Putamen (tissue), 1 donor: ENCODE results near the gene SLC24A3.

Experiments used
- DNase-seq: peaks from one replicate; pipeline ENCODE4 v3.0.0-alpha.2; 2016; ENCODE audit warnings: low spot score

The SLC24A3 gene

GRCh38 chr20:19302714-19303113 lies 90.3 kb downstream of the SLC24A3 start:
- no peak for DNase-seq

DNA sequence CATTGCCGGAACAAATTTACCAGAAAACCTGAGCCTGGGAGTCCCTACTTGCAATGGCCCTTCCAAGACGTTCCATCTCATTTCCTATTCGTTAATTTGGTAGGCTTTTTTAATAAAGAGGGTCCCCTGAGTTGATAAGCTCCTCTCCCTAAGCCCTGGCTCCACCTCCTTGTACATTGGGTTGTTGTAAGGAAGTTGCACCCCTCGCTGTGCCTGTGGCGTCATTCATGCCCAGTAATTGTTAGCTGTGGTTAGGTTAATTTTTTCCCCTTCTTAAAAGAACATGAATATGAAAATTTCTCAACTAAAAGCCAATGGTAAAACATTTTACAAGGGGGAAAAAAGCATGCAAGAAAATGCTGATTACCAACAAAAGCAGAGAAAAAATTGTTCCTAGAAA lies 91.9 kb downstream of the SLC24A3 start:
- no peak for DNase-seq

DNA sequence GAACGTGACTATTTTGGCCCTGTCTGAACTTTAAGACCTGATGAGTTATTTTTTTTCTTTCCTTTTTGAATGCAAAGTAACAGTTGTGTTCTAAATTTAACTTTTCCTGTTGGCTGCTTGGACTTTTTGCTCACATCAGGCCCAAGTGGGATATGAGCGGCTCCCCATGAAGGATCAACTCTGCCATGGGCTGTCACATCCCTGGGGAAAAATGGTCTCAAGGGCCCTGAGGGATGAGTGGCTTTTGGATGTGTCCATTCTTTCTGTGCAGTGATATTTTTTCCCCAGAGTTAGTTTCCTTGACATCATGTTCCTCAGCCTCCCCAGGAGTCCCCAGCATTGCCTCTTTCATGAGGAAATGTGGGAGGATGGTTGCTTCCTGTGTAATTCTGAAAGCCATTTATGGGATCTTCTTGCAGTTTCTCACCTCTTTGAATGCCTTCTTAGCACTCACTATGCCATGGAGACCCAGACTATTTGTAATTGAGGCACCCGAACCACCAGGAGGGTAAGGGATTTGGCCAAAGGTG lies 92.5 kb downstream of the SLC24A3 start:
- peak; percentile 7 for DNase-seq

- no peak for DNase-seq
These were observed 95.7 kb downstream of the SLC24A3 start for GRCh38 chr20:19308146-19308545.

DNA sequence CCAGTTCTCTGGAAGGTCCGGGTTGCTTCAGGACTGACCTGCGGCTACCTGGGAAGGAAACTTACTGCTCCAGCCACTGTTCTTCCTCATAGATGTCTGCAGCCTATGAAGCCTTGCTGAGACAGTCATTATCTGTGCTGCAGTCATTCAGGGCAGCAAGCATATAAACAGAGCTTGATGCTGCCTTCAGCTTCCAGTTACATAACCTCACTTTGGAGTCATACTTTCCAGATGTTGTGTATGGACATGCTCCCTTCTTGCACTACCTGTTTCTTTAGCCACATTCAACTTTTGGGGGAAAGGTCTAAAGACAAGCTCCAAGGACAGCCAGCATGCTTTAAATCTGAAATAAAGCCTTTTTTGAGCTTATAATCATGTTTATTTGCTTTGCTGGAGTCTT lies 98.1 kb downstream of the SLC24A3 start:
- DNase-seq = no peak

- DNase-seq = no peak
These were observed 101.1 kb downstream of the SLC24A3 start for GRCh38 chr20:19313342-19314069.

- no peak for DNase-seq
These were observed 102.2 kb downstream of the SLC24A3 start for GRCh38 chr20:19314621-19315020.

DNA sequence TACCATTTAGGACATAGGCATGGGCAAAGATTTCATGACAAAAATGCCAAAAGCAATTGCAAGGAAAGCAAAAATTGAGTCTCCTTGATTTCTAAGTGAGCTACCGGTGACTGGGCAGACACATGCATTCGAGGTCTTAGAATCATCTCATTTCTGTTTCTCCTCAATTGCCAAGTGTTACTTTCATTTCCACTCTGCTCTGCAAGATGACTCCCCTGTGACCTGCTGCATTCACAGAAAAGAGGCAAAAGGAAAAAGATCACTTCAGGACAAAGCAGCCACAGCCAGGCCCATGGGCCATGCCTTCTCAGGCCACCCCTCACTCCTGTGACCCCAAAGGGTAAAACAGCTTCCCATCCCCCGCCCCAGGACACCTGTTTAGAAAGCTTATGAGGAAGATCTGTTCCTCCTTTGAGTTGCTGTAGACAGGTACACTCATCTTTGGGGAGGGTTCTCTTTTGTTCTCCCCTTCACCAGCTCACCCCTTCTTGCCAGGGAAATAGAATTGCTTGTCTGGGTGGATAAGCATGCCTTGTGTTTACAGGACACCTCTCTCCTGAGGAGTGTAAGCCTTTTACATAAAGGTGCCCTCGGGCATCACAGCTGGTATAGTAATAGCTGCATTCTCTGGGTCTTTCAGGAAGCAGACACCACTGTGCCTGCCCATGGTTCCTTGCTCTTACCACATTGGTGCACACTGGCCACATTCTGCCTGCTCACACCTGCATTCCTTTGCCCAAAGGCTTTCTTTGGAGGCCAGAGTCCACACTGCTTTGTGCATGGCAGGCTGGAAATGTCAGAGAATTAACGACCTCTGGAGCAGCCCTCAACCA lies 105.0 kb downstream of the SLC24A3 start:
- DNase-seq = no peak

DNA sequence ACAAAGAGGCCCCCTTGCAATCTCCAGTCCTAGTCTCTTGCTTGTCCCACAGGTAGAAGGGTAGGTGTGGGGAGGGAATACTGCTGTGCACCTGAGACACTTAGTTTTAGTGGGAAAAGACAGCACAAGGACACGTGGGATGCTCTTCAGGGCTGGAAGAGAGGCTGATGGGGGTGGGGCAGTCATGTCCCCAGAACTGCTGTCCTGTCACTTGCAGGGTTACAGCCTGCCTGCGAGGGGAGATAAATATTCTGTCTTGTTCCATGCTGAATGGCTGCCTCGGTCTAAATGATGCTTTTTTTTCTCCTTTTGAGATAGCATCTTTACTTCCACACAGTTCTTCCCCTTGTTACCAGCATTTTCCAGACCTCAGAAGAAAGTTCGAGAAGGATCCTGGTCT lies 106.2 kb downstream of the SLC24A3 start:
- no peak for DNase-seq

DNA sequence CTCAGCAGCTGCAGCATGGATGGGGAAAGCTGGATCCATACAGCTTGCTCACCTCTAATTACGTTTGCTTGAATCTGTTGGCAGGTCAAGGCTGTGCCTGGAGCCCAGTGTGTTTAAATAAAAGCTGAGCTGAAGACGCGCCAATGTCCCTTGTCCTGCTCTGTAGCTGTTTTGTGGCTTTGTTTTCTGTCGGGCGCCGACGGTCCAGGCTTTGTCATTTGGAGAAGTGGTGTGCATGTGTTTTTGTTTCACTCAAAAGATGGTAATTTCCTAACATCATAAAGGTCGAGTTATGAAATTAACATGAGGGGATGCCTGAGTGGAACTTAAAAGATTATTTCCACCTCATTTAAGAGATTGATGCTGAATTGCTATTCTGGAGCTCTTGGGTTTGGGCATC lies 107.6 kb downstream of the SLC24A3 start:
- no peak for DNase-seq

DNA sequence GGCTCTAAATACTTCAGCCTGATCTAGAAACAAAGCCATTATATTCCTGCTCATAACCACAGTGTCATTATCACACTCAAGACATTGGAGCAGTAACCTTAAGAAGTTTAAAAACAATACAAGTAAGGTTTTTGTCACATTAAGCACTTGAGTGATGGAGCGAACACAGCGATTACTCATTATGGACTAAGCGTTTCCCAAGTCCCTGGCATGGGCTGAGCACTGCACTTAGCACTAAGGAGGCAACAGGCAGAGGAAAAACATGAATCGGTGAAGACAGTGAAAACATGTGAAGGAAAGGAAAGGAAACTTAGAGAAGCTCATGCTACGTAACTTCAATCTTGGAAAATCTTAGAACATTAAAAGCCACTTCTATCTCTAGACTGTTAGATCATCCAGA lies 108.7 kb downstream of the SLC24A3 start:
- DNase-seq = no peak

DNA sequence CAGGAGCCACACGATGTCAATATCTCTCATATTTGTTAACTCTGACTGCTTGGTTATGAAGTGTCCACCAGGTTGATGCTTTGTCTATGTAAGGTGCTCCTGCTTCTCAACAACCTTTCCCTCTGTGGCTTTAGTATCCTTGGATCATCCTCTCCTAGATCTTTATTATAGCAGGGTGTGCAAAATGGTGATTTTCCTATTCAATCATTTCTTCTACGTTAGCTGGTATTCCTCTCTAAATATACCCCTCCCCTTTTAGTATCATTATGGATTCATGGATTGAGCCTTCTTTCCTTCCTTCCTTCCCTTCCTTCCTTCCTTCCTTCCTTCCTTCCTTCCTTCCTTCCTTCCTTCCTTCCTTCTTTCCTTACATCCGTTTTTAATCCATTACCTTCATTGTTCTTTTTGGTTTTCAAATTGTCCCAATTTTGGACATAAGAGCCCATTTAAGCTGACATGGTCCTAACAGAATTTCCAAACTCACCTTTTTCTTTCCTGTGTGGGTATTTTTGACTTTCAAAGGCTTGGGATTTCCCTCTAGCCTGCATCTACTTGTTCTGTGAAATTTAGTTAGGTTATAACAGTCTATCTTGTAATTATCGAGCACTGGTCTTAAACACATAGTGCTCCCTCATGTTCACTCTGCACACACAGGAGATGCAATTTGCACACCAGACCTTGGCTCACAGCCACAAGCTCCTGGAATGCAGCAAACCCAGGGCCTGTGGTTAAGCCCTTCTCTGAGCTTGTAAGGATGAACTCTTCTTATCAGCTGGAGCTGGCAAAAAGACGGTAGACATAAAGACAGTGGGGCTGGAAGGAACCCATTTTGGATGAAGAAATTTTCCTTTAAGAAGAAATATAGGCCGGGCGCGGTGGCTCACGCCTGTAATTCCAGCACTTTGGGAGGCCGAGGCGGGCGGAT lies 109.9 kb downstream of the SLC24A3 start:
- DNase-seq = no peak

GRCh38 chr20:19327401-19327800 lies 115.0 kb downstream of the SLC24A3 start:
- DNase-seq = no peak

DNA sequence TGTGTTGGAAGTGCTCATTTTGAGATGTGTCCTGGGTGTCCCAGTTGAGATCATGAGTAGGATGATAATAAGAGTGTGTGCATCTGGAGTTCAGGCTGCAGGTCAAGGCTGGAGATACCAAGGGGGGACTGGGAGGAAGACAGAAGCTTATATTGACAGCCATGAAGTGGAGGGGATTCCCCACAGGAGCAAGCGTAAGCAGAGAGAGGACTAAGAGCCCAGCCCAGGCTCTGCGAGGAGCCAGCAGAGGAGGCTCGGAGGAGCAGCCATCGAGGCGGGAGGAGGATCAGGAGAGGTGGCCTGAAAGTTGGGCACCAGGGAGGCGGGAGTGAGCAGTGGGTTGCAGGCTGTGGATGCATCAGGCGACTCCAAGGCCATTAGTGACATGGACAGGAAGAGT lies 116.2 kb downstream of the SLC24A3 start:
- no peak for DNase-seq

DNA sequence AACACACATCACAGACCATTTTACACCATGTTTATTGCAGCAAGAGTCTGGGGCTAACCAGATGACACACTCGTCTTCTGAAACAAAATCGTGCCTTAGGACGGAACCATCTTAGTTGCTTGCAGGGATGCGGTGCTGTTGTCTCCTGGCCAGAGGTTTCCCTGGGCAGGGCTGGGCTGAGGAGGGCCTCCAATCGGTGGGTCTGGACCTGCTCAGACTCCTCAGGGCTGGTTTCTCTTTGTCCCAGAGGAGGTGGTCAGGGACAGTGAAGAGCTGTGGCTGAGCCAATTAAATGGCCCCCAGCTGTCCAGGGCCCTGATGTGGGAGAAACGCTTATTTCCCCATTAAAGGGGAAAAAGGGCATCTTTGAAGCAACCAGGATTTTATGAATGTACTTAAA lies 117.6 kb downstream of the SLC24A3 start:
- no peak for DNase-seq

DNA sequence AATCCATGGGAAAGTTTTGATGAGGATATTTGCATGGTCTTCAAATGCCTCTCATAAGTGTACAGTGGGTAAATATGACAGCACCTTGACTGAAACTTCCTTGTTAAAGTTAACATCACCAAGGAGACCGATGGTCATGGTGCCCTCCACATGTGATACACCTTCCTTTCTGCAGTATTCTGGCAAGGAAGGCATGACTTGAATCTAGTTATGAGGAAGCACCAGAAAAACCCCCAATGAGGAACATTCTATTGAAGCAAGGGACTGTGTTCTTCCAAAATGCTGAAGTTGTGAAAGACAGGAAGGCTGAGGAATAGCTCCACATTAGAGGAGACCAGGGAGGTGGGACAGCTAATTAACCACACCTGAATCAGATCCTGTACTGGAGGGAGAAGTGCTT lies 118.3 kb downstream of the SLC24A3 start:
- no peak for DNase-seq

- no peak for DNase-seq
These were observed 121.1 kb downstream of the SLC24A3 start for GRCh38 chr20:19333563-19333962.

DNA sequence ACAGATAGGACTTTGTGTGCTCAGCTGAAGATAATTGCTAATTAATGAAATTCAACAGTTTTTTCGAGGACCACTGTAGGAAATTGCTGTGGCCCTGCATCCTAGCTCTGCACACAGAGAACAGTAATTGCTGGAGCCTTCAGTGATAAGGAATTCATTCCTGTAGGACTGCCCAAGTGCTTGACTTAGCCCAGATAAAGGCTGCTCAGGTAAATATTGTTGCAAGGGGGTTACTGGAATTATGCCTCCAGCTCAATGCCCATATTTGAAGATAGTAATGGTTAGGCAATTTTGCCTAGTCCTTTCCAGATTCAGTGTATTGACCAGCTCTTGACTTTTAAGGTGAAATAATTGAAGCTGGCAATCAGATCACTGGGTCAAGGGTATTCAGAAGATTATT lies 122.9 kb downstream of the SLC24A3 start:
- DNase-seq = no peak

- DNase-seq = no peak
These were observed 123.5 kb downstream of the SLC24A3 start for GRCh38 chr20:19335916-19336315.

DNA sequence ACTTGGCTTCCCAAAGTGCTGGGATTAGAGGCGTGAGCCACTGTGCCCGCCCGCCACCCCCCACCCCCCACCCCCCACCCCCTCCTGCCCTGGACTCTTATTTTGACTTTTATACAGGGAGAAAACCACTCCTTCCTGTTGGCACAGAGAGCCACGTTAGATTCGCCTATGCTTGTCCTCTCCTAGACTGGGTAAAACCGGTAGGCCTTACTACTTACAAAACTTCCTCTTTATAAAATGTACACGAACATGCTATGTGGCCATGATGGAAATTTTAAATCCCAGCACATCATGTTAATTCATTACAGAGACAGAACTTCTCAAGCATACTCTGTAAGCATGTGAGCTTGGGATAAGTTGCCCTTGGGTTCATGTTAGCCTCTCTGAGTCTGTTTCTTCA lies 124.2 kb downstream of the SLC24A3 start:
- DNase-seq = no peak

GRCh38 chr20:19338380-19338779 lies 125.9 kb downstream of the SLC24A3 start:
- no peak for DNase-seq

DNA sequence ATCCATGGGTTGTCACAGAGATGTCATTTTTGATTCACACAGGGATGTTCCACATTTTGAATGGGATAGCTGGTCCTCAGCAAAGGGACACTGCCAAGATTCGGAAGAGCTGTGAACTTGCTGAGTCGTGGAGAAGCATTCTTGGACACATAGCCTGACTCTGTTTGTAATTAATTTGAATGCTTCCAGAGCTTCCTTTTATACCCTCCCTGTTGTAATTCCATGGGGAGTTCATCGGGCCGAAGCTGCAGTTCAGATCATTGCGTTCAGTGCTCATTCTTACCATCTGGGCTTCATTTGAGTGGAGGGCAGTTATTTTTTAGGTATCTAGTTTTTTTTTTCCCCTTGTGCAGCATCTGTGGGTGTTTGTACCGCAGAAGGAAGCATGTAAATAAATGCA lies 126.5 kb downstream of the SLC24A3 start:
- no peak for DNase-seq
